GM21528 (cell line): ENCODE results near the gene C22orf42.
"Not testable (repeated sequence)": the region's sequence is repeated elsewhere in the genome, so short reads cannot be mapped to it uniquely, and the experiment has no call there.

Source experiments
- ATAC-seq: cut with Tn5 transposase; IDR thresholded peaks from one replicate; pipeline ENCODE4 v1.9.1; 2021; ENCODE audit warnings: mild to moderate bottlenecking, moderate library complexity; ENCODE audit not compliant: unreplicated experiment, low FRiP score

C22orf42 gene, protein sequence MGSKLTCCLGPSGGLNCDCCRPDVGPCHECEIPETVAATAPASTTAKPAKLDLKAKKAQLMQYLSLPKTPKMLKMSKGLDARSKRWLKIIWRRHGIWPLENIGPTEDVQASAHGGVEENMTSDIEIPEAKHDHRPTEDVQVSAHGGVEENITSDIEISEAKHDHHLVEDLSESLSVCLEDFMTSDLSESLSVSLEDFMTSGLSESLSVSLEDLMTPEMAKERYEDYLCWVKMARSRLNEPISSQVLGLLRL

DNA sequence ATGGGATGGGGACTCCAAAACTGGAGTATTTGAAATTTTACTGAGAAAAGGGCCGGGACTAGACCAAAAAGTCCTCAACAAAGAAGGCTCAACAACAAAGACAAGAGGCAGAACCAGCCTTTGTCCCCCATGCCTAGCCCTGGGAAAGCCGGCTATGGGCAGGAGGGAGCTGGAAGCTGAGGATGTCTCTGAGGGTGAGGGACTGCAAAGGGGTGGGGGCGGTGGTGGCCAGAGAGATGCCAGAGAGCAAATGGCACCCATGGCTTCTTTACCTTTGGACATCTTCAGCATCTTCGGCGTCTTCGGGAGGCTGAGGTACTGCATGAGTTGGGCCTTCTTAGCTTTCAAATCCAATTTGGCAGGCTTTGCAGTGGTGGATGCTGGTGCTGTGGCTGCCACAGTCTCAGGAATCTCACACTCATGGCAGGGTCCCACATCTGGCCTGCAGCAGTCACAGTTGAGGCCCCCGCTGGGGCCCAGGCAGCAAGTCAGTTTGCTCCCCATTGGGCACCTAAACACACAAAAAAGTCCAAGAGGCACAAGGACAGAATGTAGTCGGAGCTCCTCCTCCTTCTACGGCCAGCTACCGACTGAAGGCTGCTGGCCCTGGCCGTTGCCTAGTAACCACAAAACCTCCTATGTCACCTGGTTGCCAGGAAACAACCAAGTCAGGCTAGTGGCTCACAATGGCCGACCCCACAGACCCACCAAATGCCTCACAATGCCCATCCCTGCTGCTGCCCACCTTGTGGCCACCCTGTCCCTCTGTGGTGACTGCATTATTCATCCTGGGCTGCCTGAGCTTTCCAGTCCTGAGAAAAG lies at the start of gene C22orf42:
C22orf42 (minus strand) TSS at position 592 of the 822 bp plus-strand sequence; CDS start at position 504, 88 bp downstream.
- no peak for ATAC-seq

DNA sequence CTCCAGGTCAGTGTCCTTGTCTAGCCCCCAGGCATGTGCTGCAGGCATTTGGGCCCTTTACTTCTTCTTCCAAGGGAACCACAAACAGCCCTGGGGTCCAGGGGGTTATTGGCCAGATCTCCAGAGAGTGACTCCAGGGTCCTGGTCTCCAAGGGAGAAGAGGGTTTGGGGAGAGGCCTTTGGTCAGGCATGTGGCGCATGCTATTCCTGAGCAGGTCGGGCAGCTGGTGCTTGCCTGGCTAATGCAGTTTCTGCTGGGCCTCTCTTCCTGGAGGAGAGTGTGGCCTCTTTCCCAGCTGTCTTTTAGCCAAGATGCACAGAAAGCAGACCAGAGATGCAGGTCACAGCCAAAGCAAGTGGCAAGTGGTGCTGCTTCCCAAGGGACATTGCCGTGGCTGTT lies 49.6 kb upstream of the C22orf42 start:
- no peak for ATAC-seq

DNA sequence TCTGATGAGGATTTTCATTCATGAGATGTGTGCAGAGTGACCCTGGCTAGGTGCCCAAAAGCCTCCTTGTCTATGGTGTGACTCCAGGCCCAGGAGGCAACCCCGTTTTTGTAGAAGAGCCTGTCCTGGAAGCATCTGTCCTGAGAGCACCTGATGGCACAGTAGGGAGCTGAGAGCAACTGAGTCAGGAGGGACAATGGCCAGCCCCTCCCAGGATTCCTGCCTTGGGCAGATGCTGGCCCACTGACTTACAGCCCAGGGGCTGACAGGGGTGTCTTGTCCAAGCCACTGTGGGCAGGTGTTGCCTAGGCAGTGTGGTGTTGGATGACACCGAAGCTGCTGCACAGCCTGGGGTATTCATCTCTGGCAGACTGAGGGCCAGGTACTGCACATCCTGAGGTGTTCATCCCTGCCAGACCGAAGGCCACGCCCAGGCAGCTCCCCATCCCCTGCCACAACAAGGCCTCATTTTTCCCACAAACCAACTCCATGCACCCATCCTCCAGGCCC lies 48.9 kb upstream of the C22orf42 start:
- no peak for ATAC-seq

DNA sequence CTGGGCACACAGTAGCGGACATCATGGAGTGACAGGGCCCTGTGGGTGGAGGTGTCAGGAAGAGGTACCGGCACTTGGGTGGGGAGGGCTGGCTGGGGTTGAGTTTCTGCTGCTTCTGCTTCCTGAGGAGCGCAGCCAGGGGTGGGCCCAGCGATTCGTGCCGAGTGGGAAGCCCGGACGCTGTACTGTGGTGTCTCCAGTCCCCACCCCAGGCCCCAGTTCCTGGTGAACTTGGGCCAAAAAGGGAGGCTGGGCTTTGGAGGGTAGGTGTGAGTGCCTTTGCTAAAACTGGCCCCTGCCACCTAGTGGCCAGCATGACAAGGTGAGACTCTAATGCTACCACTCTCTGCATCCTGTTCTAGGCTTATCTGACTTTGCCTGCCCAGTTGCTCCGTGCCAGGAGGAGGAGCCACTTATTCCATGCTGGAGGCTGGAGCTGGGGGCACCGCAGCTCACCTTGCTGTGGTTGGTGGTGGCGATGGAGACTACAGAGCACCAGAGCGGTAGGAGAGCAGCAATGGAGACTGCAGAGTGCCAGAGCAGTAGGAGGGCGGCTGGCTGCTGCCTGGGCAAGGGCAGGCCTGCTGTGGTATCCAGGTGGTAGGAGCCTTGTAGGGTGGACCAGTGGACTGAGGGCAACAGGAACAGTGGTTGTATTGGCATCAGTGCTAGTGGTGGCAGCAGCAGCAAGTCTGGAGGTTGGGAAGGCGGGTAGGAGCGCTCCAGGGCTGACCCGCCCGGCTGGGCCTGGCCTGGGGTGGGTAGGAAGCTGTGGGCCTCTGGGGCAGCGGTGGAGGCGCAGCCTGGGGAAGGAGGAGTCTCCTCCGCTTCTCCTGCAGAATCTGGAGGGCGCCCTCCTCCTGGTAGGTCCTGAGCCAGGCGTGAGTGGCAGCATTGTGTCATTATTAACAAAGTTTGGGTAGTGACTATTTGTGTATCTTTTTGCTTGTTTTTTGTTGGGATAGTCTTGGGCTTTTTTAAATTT lies 48.0 kb upstream of the C22orf42 start:
- no peak for ATAC-seq

DNA sequence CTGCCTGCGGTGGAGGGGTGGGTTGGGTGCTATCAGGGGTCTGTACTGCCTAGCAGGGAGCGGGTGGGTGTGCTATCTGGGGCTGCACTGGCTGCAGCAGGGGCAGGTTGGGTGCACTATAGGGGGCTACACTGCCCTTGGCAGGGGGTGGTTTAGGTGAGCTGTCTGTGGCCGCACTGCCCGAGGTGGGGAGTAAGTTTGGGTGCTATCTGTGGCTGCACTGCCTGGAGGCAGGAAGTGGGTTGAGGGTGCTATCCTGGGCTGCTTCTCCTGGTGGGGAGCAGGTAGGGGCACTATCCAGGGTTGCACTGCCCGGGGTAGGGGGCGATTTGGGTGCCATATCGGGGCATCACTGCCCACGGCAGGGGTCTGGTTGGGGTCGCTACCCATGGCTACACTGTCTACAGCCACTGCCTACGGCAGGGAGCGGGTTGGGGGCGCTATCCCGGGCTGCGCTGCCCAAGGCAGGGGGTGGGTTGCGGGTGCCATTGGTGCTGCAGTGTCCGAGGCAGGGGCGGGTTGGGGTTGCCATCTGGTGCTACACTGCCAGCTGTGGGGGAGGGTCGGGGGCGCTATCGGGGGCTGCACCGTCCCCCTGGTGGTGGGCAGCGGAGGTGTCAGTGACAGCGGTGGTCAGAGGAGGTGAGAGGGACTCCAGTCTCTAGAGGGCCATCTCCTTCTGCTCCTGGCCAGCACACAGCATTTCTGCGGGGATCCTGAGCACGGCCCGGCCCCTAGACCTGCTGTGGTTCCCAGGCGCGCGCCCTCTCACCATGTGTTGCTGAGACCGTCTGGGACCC lies 47.1 kb upstream of the C22orf42 start:
- no peak for ATAC-seq

DNA sequence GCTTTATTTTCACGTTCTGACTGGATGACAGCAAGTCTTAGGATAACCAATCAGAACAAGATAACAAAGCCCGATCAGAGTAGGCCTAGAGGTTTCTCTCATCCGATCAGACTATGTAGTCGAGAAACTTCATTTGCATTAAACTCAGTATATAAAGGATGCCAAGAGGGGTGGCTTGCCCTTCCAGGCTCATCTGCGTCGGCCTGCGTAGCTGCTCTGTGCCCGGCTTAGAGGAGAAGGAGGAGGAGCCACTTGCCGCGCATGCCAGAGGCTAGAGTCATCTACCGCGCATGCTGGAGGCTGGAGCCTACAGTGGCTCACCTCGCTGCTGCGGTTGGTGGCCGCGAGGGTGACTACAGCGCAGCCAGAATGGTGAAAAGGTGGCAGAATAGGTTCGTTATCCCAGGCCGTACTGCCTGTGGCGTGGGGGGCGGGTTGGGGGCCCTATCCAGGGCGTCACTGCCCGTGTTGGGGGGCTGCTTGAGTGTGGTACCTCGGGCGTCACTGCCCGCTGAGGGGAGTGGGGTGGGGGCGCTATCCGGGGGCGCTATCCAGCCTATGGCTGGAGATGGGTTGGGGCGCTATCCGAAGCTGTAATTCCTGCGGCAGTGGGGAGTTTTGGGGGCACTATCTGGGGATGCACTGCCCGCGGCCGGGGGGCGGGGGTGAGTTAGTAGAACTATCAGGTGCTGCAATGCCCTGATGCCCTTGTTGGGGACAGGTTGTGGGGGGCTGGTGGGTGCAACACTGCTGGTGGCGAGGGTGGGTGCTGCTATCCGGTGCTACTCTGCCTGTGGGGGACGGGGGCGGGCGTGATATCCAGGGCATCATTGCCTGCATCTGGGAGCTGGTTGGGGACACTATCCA lies 46.0 kb upstream of the C22orf42 start, which contains the start of gene RFPL2:
RFPL2 (minus strand) TSS at position 218 of the 867 bp plus-strand sequence. CDS start 2,622 bp downstream, outside the sequence.
- no peak for ATAC-seq

DNA sequence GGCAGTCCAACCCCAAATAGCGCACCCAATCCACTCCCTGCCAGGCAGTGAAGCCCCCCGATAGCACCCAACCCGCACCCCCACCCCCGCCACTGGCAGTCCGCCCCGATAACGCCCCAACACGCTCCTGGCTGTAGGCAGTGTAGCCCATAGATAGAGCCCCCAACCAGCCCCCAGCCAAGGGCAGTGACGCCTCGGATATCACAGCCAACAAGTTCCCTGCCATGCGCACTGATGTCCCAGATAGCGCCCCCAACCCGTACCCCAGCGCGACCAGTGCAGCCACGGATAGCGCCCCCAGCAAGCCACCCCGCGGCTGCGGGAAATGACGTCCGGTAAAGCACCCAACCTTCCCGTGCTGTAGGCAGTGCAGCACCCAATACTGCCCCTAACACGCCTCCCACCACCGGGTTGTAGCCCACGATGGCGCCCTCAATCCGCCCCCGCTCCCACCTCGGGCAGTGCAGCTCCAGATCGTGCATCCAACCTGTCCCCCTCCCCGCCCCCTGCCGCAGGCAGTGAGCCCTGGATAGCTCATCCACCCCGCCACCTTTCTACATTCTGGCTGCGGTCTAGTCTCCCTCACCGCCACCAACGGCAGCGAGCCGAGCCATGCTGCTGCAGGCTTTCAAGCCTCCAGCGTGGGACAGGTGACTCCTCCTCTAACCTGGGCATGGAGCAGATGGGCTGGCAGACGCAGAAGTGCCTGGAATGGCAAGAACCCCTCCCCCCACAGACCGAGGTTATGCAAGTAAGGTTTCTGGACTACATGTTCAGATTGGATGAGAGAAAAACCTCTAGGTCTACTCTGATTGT lies 45.1 kb upstream of the C22orf42 start:
- ATAC-seq = no peak

DNA sequence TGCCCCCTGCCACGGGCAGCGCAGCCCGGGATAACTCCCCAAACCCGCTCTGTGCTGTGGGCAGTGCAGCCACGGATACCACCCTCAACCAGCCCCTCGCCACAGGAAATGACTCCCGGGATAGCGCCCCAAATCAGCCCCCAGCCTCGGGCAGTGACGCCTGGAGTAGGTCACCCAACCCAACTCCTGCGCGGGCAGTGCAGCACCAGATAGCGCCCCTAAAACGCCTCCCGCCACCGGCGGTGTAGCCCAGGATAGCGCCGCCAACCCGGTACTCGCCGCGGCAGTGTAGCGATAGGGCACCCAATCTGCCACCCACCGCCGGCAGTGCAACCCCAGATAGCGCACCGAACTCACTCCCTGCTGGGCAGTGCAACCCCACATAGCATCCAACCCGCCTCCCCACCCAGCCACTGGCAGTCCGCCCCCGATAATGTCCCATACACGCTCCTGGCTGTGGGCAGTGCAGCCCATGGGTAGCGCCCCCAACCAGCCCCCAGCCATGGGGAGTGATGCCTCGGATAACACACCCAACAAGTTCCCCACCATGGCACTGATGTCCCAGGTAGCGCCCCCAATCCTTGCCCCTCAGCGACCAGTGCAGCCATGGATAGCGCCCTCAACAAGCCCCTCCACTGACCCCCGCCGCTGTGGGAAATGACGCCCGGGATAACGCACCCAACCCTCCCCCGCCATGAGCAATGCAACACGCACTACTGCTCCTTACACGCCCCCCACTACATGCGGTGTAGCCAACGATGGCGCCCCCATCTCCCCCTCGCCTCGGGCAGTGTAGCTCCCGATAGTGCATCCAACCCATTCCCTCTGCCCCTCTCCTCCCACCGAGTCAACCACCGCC lies 44.3 kb upstream of the C22orf42 start:
- no peak for ATAC-seq

DNA sequence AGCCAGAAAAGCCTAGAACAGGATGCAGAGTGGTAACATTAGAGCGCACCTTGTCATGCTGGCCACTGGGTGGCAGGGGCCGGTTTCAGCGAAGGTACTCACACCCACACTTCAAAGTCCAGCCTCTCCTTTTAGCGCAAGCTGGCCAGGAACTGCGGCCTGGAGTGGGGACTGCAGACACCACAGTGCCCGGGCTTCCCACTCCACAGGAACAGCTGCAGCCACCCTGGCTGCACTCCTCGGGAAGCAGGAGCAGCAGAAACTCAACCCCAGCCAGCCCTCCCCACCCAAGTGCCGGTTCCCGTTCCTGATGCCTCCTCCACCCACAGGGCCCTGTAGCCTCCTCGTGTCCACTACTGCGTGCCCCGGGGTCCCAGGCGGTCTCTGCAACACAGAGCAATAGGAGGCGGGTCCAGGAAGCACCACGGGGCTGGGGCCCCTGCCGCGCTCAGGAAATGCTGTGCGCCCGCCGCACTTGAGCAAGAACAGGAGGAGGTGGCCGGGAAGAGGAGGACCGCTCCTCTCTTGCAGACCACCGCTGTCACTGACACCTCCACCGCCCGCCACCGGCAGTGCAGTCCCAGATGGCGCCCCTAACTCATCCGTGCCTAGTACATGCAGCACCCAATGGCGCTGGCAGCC lies 43.6 kb upstream of the C22orf42 start:
- ATAC-seq = no peak

DNA sequence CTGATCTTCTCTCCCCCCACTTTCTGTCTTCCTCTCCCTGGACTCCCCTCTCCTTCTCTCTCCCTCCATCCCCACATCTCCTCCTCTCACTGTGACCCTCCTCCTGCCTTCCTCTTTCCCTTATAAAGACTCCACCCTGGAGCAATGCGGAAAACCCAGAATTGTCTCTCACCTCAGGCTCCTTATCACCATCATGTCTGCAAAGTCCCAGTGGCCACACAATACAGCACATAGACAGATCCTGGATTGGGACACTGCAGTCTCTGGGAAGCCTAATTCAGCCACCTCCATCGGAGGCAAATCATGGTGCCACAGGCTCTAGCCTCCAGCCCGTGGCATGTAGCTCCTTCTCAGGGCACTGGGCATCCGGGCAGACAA lies 43.0 kb upstream of the C22orf42 start:
- no peak for ATAC-seq

DNA sequence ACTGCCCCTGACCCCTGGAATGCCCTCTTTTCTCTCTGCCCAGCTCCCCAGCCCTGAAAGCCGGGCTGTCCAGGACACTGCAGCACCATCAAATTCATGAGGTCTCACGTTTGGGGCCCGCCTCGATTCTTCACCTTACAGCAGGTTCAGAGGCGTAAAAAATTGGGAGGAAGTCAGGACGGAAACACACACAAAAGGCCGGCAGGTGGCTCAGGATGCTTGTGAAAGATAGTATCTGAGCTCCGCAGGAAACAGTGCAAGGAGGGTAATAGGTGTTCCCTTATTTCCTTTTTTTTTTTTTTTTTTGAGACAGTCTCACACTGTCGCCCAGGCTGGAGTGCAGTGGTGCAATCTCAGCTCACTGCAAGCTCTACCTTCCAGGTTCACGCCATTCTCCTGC lies 41.6 kb upstream of the C22orf42 start:
- ATAC-seq = no peak

DNA sequence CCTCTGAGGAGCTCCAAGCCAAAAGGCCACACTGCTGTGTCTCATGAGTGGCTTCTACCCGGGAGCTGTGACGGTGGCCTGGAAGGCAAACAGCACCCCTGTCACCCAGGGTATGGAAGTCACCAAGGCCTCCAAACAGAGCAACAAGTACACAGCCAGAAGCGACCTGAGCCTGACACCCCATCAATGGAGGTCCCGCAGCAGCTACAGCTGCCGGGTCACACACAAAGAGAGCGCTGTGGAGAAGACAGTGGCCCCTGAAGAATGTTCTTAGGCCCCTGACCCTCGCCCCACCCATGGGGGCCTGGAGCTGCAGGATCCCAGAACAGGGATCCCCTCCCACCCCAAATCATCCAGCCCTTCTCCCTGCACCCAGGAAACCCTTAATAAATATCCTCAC lies 40.9 kb upstream of the C22orf42 start:
- no peak for ATAC-seq

DNA sequence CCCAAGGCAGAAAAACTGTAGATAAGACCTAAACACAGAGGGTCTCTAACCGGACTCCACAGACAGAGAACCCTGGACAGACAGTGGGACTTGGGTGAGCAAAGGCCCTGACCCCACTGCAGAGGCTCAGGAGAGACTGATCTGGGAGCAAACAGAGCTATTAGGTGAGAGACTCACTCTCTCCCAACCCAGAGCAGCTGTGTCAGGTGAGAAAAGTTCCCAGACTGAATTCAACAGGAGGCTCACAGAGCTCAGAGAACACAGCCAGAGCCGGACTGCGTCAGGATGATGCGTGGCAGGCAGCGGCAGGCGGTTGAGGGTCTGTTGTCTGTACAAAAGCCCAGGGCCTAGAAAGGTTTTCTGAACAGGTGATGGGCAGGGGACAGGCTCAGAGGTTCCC lies 40.2 kb upstream of the C22orf42 start:
- ATAC-seq = no peak

DNA sequence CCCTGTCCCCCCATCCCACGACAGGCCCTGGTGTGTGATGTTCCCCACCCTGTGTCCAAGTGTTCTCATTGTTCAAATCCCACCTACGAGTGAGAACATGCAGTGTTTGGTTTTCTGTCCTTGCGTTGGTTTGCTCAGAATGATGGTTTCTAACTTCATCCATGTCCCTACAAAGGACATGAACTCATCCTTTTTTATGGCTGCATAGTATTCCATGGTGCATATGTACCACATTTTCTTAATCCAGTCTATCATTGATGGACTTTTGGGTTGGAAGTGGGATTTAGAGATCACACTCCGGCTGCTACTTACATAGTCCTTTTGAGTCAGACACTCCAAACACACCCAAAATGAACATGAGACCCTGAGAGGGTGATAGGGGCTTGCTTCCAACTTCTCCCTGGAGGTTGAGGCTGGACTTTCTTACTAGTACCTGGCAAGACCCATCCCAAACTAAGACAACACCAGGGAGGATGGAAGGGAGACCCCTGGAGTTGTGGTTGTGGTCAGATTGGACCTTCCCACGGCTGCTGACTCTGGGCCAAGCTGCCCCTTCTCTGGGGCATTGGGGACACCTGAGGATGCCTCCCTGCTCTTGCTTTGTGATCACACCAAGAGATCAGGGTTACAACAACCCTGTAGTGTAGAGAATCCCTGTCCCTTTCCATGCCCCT lies 38.6 kb upstream of the C22orf42 start:
- ATAC-seq = not testable (repeated sequence)

DNA sequence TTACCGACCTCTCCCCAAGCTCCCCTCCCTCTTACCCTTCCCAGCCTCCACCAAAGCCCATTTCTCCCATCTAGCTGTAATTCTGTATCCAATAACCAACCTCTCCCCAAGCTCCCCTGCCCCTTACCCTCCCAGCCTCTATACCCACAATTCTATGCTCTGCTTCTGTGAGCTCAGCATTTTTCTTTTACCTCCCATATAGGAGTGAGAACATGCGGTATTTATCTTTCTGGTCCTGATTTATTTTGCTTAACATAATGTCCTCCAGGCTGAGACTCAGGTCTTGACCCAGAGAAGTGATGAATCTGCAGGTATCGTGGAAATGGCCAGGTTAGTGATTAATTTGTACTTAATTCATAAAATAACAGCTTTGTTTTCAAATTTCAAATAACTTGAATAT lies 36.8 kb upstream of the C22orf42 start:
- ATAC-seq = not testable (repeated sequence)

DNA sequence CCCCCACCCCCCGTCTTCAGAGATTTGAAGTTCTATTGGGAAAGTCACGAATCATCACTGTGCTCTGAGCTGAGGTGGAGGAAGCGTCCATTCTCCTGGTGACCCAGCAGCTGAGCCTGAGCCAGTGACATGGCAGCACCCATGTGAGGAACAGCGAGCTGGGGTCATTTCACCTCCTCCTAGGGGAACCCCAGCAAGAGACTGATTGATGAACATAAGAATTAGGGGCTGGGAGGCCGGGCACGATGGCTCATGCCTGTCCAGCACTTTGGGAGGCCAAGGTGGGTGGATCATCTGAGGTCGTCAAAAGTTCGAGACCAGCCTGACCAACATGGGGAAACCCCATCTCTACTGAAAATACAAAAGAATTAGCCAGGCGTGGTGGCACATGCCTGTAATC lies 34.2 kb upstream of the C22orf42 start:
- ATAC-seq = not testable (repeated sequence)
